Measurements from ENCODE around the gene ZNF423.
"Not testable (repeated sequence)": the region's sequence is repeated elsewhere in the genome, so short reads cannot be mapped to it uniquely, and the experiment has no call there.

The ZNF423 gene

GRCh38 chr16:49684696-49685095 lies 171.2 kb downstream of the ZNF423 start:
- no peak overlapping the region for H3K4me3 ChIP-seq (ENCODE audit: low read depth, low read length)
- DNase-seq (ENCODE audit: low read depth) = no peak
- TF ChIP-seq CTCF (IDR thresholded peaks at IDR 0.05; ENCODE audit: low read depth, low read length, missing control alignments) = no peak

GRCh38 chr16:49682577-49683165 lies 173.2 kb downstream of the ZNF423 start:
- no peak overlapping the region for H3K4me3 ChIP-seq (ENCODE audit: low read depth, low read length)
- TF ChIP-seq CTCF (IDR thresholded peaks at IDR 0.05; ENCODE audit: low read depth, low read length, missing control alignments) = no peak
- no peak for DNase-seq (ENCODE audit: low read depth)

GRCh38 chr16:49681217-49681883 lies 174.6 kb downstream of the ZNF423 start:
- no peak for DNase-seq (ENCODE audit: low read depth)
- no peak for TF ChIP-seq CTCF (IDR thresholded peaks at IDR 0.05; ENCODE audit: low read depth, low read length, missing control alignments)
- no peak overlapping the region for H3K4me3 ChIP-seq (ENCODE audit: low read depth, low read length)

GRCh38 chr16:49679095-49679494 lies 176.8 kb downstream of the ZNF423 start:
- H3K4me3 ChIP-seq (ENCODE audit: low read depth, low read length) = no peak overlapping the region
- no peak for TF ChIP-seq CTCF (IDR thresholded peaks at IDR 0.05; ENCODE audit: low read depth, low read length, missing control alignments)
- DNase-seq (ENCODE audit: low read depth) = no peak

GRCh38 chr16:49677661-49678060 lies 178.3 kb downstream of the ZNF423 start:
- not testable (repeated sequence) for DNase-seq (ENCODE audit: low read depth); H3K4me3 ChIP-seq (ENCODE audit: low read depth, low read length)

- H3K4me3 ChIP-seq (ENCODE audit: low read depth, low read length) = no peak overlapping the region
- TF ChIP-seq CTCF (IDR thresholded peaks at IDR 0.05; ENCODE audit: low read depth, low read length, missing control alignments) = no peak
- DNase-seq (ENCODE audit: low read depth) = no peak
Measured at GRCh38 chr16:49675413-49675812, 180.5 kb downstream of the ZNF423 start.

GRCh38 chr16:49674990-49675389 lies 180.9 kb downstream of the ZNF423 start:
- TF ChIP-seq CTCF (IDR thresholded peaks at IDR 0.05; ENCODE audit: low read depth, low read length, missing control alignments) = no peak
- no peak for DNase-seq (ENCODE audit: low read depth)
- H3K4me3 ChIP-seq (ENCODE audit: low read depth, low read length) = no peak overlapping the region

Measured in GM12864 (cell line).